PC-3 (cell line): ENCODE measurements around the gene EVA1A.

Experiments
- EZH2 ChIP-seq: fragments of 300-600 bp; sonication (generic); IDR thresholded peaks from one replicate; pipeline ENCODE4 v1.6.1; 2017; ENCODE audit warnings: antibody characterized with exemption, mild to moderate bottlenecking, low read length; ENCODE audit not compliant: unreplicated experiment
- TF ChIP-seq, protein P1 (sequence below): fragments of 300-600 bp; sonication (generic); conservative IDR thresholded peaks from 2 replicates; pipeline ENCODE4 v1.5.1; 2017; ENCODE audit warnings: antibody characterized with exemption, low read depth, mild to moderate bottlenecking, low read length

GRCh38 chr2:75577280-75577679, 16.5 kb upstream of the EVA1A start:
- TF ChIP-seq EZH2: no peak
- TF ChIP-seq, protein P1, sequence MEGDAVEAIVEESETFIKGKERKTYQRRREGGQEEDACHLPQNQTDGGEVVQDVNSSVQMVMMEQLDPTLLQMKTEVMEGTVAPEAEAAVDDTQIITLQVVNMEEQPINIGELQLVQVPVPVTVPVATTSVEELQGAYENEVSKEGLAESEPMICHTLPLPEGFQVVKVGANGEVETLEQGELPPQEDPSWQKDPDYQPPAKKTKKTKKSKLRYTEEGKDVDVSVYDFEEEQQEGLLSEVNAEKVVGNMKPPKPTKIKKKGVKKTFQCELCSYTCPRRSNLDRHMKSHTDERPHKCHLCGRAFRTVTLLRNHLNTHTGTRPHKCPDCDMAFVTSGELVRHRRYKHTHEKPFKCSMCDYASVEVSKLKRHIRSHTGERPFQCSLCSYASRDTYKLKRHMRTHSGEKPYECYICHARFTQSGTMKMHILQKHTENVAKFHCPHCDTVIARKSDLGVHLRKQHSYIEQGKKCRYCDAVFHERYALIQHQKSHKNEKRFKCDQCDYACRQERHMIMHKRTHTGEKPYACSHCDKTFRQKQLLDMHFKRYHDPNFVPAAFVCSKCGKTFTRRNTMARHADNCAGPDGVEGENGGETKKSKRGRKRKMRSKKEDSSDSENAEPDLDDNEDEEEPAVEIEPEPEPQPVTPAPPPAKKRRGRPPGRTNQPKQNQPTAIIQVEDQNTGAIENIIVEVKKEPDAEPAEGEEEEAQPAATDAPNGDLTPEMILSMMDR: no peak
